ENCODE results near the gene F7.

The F7 gene

DNA sequence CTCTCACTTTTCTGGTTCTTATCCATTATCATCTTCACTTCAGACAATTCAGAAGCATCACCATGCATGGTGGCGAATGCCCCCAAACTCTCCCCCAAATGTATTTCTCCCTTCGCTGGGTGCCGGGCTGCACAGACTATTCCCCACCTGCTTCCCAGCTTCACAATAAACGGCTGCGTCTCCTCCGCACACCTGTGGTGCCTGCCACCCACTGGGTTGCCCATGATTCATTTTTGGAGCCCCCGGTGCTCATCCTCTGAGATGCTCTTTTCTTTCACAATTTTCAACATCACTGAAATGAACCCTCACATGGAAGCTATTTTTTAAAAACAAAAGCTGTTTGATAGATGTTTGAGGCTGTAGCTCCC is 14.2 kb downstream of the F7 start:
- DNase-seq, result no peak

DNA sequence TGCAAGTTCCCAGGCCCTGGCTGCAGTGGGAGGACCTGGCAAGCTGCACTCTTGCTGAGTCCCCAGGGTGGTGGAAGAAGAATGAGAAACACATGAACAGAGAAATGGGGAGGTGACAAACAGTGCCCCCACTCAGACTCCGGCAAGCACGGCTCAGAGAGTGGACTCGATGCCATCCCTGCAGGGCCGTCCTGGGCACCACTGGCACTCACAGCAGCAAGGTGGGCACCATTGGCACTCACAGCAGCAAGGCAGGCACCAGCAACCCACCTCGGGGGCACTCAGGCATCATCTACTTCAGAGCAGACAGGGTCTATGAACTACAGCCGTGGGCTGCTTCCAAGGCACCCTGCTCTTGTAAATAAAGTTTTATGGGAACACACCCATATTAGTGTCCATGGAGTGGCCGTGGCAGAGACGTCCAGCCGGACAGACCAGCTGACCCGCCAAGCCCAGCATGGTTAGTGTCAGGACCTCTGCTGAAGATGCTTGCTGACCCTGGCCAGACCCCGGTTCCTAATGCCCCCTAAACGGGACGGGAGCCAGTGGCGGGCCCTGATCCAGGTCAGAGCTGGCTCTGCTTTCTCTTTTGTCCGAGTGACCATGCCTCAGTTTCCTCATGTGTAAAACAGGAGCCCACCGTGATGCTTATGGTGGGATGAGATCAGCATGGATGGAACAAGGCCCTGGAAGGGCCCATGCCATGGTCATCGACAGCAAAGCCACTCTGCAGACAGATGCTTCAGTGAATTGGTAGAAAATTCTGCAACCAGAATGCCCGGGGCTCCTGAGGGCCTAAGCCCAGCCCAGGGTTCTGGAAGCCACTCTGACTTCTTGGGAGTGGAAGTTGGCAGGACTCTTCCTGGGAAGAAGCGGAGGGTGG is 14.9 kb downstream of the F7 start:
- DNase-seq, result no peak

DNA sequence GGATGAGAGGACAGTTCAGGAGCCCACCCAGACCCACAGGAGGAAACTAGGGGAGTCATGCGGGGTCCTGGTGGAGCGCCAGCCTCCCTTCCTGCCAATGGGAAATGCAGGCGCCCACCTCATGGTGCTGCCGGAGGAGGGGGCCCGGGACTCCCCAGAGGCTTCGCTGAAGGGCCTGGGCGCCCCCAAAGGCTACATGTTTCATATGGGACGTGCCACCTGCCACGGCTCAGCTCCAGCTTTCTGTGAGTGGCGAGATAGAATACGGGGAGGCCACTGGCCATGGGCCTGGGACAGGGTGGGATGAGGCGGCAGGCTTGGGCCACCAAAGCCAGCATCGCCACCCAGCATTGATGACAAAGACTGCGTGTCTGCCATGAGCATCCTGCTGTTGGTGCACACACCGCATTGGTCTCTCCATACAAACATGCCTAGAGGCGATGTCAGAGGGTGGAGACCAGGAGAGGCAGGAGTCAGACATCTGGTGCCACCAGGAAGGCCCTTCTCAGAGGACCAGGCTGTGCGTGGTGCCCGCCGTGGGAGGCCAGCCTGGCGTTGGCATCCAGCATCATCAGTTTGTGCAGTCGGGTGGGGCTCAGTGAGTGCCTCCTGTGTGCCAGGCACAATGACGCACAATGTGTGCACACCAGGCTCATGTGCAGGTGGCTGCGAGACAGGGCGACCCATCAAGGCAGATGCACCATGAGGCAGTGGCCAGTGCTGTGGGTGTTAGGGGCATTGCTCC is 15.8 kb downstream of the F7 start:
- no peak for DNase-seq

DNA sequence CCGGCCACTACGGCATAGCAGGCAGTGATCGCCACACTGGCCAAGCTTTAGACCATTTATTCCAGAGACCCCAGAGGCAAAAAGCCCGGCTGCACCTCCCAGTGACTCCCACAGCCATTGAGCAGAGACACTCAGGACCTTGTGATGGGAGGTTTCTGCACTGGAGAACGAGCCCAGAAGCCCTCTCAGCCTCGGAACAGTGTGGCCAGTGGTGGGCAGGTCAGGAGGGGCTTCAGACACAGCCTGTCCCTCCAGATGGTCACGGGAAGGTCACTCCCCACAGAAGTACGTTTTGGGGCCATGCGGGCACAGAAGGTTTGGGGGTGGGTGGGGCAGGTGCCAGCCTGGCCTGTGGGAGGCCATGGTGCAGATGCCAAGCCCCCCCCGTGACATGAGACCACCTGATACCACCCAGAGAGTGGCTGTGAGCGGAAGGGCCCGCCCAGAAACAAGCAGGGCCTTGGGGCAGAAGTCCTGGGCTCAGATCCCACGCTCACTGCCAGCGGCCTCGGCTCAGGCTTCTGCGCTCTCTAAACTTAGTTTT is 16.4 kb downstream of the F7 start:
- no peak for DNase-seq

- DNase-seq, result no peak
Observed at GRCh38 chr13:113122550-113123225, 17.1 kb downstream of the F7 start, which contains the start of gene F10. Gene F10 (plus strand): TSS chr13:113122799. CDS start chr13:113122856, 57 bp downstream.

GRCh38 chr13:113123226-113124201 is 17.9 kb downstream of the F7 start:
- DNase-seq, result no peak

- no peak for DNase-seq
Observed at GRCh38 chr13:113124211-113124970, 18.8 kb downstream of the F7 start.

GRCh38 chr13:113125506-113126264 is 20.1 kb downstream of the F7 start:
- DNase-seq, result no peak

GRCh38 chr13:113126265-113127150 is 20.9 kb downstream of the F7 start:
- DNase-seq, result no peak

DNA sequence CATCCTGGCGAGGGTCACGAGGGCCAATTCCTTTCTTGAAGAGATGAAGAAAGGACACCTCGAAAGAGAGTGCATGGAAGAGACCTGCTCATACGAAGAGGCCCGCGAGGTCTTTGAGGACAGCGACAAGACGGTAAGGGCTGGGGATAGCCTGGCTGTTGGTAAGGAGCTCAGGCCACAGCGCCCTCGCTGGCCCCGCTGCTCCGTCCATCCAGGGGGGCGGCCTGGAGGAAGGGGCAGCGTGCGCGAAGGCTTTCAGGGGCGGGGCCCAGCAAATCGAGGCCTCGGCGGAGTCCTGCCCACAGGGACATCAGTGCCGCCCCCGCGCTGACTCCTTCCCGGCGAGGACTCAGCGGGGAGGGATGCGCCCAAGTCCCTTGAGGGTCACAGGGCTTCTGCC is 23.9 kb downstream of the F7 start:
- no peak for DNase-seq

DNA sequence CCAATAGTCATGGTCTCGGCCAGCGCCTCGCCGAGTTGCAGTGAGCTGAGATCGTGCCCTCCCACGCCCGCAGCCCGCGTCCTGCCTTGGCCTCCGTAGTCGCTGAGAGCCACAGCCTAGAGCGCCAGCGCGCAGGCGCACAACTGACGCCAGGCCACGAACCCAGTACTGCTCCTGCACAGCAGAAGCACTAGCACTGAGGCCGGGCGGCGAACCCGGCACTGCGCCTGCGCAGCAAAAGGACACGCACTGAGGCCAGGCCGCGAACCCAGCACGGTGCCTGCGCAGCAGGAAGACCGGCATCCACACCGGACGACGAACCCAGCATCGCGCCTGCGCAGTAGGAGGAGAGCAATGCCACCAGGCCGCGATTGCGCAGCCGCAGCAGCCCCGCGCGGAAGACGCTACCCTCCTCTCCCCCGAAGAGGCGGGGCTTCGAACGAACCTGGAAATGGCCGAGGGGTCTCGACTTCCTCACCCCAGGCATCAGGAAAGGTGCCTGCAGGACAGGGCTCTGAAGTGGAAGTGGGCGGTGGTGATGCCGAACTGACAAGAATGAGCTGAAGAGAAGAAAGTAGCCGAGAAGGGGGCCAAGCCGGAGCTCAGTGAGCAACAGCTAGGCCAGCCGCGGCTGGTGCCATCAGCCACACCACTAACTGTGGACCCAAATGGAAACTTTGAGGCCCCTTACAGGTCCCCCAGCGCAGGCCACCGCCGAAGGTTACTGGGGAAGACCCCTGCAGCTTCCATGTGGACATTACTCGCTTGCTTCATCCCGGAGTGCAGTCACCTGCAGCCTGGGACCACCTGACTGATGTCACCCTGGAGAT is 24.5 kb downstream of the F7 start:
- DNase-seq, result no peak

DNA sequence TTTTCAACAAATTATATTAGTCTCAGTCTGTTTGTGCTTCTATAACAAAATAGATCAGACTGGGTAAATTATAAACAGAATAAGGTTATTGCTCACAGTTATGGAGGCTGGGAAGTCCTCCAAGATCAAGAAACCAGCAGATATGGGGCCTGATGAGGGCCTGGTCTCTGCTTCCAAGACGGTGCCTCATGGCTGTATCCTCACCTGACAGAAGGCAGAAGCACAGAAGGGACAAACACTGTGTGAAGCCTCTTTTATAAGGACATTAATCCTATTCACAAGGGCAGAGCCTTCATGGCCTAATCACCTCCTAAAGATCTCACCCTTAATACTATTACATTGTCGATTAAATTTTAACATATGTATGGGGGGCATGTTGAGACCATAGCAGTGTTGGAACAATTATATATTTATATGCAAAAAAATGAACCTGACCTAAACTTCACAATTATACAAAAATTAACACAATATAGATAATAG is 29.7 kb downstream of the F7 start:
- DNase-seq, result no peak

DNA sequence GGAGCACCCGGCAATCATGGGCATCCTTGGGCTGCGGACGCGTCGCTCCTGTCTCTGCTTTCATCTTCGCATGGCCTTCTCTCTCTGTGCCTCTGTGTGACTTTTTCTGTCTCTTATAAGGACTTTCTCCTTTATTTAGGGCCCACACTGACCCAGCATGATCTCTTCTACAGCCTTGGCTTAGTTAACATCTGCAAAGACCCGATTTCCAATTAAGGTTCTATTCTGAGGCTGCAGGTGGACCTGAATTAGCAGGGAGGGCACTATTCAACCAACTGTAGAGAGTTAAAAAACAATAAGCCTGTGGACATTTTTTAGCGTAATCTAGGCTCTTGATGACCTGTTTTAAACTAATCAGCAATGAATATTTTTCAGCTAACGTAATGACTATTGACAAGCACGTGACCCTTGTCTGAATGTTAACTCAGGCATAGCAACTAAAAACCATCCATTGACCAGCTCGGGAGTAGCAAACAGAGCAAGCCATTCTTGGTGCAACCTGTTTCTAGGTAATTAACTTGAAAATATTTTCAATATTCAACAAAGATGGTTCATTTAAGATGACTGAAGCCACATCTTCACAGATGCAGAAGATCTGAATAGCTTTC is 32.2 kb downstream of the F7 start:
- no peak for DNase-seq

DNA sequence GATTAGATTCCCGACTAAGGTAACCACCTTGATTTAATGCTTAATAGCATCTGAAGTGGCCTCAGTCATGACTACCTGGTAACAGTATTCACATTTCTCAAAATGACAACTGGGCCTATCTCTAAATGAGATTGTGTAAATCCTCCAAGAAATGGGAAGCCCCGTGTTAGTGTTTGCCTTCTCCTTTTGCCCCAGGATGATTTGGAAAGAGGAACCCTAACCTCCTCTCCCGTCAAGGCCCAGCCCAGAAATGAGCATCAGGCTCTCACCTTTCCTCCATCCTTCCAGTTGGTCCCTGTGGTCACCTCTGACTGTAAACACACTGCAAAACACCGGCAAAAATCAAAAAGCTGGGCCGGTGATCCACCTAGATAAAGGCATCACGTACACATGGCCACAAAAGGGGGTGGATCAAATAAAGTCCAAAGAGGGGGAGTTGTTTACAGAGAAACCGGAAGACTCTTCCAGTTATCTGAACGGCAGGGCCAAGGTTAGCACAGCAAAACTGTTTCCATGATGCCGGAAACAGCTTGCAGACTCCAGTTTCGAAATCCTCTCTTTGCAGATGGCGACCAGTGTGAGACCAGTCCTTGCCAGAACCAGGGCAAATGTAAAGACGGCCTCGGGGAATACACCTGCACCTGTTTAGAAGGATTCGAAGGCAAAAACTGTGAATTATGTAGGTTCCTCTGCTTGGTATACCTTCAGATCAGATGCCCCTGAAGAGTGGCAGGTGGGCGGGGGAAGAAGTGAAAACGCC is 33.4 kb downstream of the F7 start:
- no peak for DNase-seq

DNA sequence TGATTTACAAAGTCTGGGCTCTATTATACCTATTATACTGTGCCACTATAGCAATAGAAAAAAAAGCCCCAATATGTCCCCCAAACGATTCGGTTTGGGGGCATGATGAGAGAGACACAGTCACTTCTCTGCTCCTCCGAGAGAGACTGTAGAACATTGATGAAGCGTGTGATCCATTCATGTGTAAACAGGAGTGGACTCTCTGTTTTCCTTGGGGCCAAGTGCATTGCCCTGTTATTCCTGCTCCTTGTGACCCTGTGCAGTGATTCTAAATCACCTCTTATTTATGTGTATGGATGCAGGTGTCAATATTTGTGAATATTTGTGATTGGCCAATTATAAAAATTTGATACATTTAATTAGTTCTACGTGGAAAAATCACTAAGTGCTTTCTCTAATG is 34.0 kb downstream of the F7 start:
- DNase-seq, result no peak

DNA sequence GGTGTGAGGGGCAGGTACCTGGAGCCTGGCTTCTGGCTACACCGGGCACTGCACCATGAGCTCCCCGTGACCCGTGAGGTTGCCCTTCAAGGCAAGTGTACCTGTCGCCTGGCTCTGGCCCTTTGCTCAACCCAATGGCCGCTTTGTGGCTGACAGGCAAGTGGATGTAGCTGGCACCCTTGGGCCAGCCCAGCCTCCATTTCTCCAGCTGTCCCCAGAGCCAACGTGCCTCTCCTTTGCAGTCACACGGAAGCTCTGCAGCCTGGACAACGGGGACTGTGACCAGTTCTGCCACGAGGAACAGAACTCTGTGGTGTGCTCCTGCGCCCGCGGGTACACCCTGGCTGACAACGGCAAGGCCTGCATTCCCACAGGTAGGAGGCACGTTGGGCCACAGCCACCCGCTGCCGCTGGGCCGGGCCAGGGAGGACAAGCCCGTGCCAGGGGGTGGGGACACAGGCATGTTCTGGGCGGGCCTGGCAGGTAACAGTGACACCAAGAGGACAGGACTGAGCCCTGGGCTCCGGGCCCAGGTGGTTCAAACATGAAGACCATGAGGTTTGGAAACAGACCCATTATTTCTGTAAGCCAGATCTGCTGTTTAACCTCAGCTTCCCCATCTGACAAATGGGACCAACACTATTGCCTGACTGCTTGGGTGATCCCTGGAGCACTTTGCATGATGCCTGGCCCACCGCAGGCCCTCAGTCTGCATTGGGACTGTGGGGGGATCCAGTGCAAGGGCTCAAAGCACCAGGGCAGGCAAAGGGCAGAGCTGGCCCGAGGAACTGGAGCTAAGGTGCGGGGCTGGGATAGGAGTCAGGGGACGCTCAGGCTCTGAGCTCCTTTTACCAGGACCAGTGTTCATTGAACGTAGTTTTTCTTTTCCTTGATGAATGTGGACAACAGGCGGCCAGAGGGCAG is 35.3 kb downstream of the F7 start:
- no peak for DNase-seq

All from activated T-cell treated with anti-CD3 and anti-CD28 coated beads for 4 hours (primary cell).